Cardiac fibroblast (primary cell): Measurements from ENCODE around the gene ATP8A1.

ENCODE experiments used
- DNase-seq, 2 donors: peaks; one replicate each; pipeline versions ENCODE4 v3.0.0 to v3.0.0-alpha.2; 2010; ENCODE audit warnings: low read depth in 2 of 2
- H3K4me3 ChIP-seq, 2 donors: replicated peaks in 1 of 2; 1 replicate in 1 of 2; 2 replicates in 1 of 2; pipeline ENCODE4 v1.5.1; 2011; ENCODE audit warnings: low read depth in 2 of 2, low read length in 2 of 2, mild to moderate bottlenecking in 2 of 2, moderate library complexity in 1 of 2
- TF ChIP-seq, protein P1 (sequence below): IDR thresholded peaks from one replicate; pipeline ENCODE4 v1.5.1; 2011; ENCODE audit warnings: low read depth, mild to moderate bottlenecking, low read length, inconsistent platforms

The ATP8A1 gene

DNA sequence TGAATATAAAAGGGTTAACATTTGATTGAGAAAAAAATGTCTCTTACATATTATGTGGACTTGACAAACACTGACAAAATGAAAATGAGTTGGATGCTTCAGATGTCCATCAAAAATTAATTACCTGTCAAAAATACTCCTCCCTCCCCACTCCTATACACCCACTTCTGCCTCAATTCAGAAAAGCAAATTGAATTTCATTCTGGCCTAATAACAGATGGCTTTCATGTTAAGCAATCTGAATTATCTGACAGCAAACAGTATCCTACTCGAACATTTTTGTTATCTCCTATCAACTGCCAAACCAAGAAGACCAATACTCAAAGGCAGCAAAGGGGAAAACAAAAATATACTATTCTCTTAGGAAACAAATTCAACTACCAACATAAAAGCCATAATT is 44.0 kb downstream of the ATP8A1 start:
- no peak for DNase-seq

DNA sequence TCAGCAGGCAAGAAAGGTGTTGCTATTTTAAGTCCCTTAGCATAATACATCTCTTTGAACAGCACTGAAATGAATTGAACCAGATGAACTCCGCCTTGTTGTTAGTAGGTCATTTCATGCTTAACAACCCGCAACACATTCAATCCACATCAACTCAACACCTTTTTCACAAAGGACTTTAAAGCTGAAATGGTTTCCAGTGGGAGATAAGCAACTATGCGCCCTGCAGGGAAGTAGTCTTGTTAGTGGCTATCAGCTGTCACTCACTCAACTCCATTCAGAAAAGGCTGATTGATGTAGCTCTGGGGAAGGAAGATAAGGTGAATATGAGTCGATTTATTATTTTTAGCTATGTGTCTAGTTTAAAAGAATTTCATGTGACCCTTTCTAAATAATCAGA is 46.0 kb downstream of the ATP8A1 start:
- H3K4me3 ChIP-seq: no peak overlapping the region
- DNase-seq: no peak
- TF ChIP-seq, protein P1, sequence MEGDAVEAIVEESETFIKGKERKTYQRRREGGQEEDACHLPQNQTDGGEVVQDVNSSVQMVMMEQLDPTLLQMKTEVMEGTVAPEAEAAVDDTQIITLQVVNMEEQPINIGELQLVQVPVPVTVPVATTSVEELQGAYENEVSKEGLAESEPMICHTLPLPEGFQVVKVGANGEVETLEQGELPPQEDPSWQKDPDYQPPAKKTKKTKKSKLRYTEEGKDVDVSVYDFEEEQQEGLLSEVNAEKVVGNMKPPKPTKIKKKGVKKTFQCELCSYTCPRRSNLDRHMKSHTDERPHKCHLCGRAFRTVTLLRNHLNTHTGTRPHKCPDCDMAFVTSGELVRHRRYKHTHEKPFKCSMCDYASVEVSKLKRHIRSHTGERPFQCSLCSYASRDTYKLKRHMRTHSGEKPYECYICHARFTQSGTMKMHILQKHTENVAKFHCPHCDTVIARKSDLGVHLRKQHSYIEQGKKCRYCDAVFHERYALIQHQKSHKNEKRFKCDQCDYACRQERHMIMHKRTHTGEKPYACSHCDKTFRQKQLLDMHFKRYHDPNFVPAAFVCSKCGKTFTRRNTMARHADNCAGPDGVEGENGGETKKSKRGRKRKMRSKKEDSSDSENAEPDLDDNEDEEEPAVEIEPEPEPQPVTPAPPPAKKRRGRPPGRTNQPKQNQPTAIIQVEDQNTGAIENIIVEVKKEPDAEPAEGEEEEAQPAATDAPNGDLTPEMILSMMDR: no peak

More for the DNA sequence above, 44.0 kb downstream of the ATP8A1 start:
- TF ChIP-seq, protein P1: no peak
- H3K4me3 ChIP-seq: no peak overlapping the region

GRCh38 chr4:42609051-42609450 is 47.9 kb downstream of the ATP8A1 start:
- no peak overlapping the region for H3K4me3 ChIP-seq
- DNase-seq: no peak
- TF ChIP-seq, protein P1: no peak

- no peak for DNase-seq
- no peak overlapping the region for H3K4me3 ChIP-seq
Measured at GRCh38 chr4:42608551-42608950, 48.4 kb downstream of the ATP8A1 start.

DNA sequence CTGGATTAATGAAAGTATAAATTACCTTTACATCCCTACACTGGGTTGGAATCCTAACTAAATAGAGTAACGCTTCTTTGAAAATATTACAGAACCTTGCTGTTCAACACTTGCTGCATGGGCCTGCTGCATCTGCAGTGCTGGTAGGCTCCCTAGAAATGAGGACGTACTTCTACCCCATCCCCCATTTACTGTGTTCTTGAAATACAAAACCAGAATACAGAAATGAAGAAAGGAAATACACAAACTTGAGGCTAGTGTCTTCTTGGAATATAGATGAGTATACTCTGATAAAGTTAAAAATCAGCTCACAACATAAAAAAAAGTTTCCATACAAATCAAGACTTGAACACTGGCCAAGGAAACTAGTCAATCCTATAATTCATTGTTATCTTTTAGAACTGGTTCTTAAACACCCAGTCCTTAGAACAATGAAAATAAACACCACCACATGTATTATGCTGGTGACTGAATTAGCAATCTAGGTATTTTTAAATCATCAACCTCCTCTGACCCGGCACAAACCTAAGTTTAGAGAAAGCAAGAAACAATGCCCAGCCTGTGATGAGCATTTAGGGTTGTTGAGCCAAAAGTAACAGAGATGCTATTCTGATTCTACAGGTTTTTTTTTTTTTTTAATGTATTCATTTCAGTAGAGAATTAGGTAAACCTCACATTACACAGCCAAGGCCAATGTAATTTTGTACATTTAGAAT is 49.7 kb downstream of the ATP8A1 start:
- H3K4me3 ChIP-seq: no peak overlapping the region
- TF ChIP-seq, protein P1: no peak
- DNase-seq: no peak

More at GRCh38 chr4:42608551-42608950, 48.4 kb downstream of the ATP8A1 start:
- TF ChIP-seq, protein P1: no peak

GRCh38 chr4:42605264-42605663 is 51.6 kb downstream of the ATP8A1 start:
- TF ChIP-seq, protein P1: no peak
- H3K4me3 ChIP-seq: no peak overlapping the region
- DNase-seq: no peak

DNA sequence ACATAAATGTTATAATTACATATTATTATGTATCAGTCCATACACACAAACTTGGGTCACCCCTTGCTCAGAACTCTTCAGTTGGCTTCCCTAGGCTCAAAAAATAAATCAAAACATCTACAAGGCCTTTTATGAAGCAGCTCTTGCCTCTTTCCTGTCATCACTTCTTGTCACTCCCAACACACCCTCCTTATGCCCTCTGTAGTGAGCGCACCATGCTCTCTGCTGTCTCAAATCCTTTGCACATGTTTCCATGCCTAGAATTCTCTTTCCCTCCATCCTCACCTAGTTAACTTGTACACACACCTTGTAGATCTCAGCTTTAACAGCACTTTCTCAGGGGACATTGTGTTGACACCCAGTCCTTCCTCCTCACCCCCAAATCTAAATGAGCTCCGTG is 53.0 kb downstream of the ATP8A1 start:
- H3K4me3 ChIP-seq: no peak overlapping the region
- TF ChIP-seq, protein P1: no peak
- DNase-seq: no peak
